Inflammatory macrophage treated with lipopolysaccharide for 1 hour (primary cell): ENCODE results near the gene PAFAH2.
"Not testable (repeated sequence)": the region's sequence is repeated elsewhere in the genome, so short reads cannot be mapped to it uniquely, and the experiment has no call there.

ENCODE experiments used
- DNase-seq, 2 donors: peaks; one replicate each; pipeline ENCODE4 v3.0.0-alpha.2; 2020 to 2022

The PAFAH2 gene

DNA sequence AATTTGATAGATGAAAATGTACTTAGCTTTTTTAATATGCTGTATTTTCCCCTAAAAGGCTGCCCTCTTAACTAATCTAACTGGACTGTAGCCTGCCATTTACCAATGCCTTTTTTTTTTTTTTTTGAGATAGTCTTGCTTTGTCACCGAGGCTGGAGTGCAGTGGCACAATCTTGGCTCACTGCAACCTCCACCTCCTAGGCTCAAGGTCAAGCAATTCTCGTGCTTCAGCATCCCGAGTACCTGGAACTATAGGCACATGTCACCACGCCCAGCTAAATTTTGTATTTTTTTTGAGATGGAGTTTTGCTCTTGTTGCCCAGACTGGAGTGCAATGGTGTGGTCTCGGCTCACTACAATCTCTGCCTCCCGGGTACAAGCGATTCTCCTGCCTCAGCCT is 18.7 kb downstream of the PAFAH2 start:
- DNase-seq: no peak

GRCh38 chr1:25978403-25978802 is 19.5 kb downstream of the PAFAH2 start:
- no peak for DNase-seq

- DNase-seq: no peak
Measured at GRCh38 chr1:25977801-25978200, 20.1 kb downstream of the PAFAH2 start.

DNA sequence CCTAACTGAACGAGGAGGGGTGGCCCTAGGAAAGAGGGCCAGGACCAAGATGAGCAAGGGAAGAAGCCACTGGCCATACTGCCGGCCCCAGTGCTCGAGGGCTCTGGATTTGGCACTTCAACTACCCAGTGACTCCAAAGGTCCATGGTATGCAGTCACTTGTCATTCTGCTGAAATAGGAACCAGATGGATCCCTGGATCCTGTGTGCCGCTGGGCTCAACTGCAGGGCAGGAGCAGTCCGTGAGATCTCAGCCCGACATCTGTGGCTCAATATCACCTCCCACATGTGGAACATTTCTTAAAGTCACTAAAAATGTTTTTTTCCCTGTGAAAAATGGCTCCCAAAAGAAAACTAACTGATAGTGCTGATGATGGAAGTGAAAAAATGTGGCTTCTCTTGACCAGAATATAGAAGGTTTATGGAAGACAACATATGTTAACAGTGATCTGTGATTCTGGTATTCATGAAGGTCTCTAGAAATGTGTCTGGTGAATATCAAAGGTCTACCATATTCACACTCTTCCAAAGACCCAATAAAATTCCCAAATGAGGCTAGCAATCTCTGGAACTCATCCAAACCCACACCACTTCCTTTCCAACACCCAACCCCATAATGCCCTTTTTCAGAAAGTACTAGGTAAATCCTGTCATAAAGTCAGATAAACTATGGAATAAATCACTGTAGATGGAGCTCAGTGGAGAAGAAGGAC is 24.1 kb downstream of the PAFAH2 start:
- no peak for DNase-seq

- DNase-seq: no peak
Measured at GRCh38 chr1:25971811-25972180, 26.1 kb downstream of the PAFAH2 start.

DNA sequence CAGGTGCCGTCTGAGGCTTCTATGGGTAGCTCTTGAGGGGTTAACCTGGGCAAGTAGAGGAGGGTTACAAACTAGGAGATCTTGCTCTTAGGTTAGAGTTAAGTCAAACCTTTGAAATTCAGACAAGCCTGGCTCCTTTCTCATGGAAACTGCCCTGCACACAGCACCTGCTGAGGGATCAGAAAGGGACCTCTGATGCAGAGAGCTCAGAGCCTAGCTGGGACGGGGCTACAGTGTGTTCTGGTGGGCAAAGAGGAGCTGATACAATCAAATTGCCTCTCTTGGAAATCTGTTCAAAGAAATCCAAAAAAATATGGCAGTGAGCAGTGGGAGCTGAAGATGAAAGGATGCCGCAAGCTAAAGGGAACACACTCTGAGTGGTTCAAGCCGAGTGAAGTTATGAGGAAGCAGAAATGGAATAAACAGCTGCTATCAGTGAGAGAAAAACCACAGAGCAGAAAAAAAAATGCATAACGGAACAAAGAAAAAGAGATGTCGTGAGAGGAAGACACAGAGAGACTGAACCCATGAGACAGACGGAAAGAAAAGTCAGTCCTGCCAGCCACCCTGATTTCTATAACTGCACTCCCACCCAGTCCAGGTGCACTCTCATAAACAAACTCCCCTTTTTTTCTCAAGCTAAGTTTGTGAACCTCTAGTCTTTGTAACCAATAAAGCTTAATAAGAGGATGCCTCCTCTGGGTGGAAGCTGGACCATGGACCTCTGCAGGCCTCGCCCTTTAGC is 26.6 kb downstream of the PAFAH2 start:
- DNase-seq: peak; percentile 9 to 25

- DNase-seq: no peak
Measured at GRCh38 chr1:25967308-25967707, 30.6 kb downstream of the PAFAH2 start.

DNA sequence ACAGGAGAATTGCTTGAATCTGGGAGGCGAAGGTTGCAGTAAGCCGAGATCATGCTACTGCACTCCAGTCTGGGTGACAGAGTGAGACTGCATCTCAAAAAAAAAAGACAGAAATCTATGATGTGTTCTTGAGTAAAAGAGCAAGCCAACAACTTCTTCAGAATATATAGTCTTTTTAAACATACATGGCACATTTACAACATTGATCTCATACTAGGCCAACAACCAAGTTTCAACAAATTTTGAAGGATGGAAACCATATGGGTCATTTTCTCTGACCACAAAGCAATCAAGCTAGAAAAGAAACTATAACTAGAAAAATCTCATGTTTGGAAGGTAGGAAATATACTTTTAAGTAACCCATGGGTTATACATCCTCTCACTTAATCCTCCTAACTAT is 38.3 kb downstream of the PAFAH2 start:
- no peak for DNase-seq

GRCh38 chr1:25958465-25958864 is 39.4 kb downstream of the PAFAH2 start:
- no peak for DNase-seq

GRCh38 chr1:25955553-25955952 is 42.3 kb downstream of the PAFAH2 start:
- no peak for DNase-seq

DNA sequence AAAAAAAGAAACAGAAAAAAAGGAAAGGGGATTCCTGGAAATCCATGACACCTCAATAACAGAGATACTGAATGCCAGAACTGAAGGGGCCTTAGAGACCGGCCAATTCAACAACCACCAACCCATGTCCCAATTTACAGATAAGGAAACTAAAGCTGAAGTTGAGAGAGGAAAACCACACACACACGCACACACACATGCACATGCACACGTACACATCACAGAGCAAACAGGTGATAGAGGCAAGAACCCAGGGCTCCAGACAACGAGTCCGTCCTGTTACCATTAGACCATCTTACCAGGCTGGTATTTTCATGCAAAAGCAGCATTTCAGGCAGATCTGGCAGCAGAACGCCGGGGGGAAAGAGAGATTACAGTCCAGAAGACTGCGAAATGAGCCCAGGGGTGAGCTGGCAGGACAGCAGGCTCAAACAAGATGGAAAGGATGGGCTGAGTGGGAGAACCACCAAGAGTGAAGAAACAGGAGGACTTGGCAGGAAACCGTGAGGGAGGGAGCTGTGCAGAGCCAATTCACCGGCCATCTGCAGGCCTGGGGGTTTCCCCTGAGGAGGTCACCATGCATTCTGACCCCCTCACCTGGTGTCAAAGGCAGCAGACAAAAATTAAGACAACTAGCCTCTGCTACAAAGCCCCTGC is 43.5 kb downstream of the PAFAH2 start:
- no peak for DNase-seq

GRCh38 chr1:25952841-25953401 is 44.9 kb downstream of the PAFAH2 start:
- DNase-seq: no peak

DNA sequence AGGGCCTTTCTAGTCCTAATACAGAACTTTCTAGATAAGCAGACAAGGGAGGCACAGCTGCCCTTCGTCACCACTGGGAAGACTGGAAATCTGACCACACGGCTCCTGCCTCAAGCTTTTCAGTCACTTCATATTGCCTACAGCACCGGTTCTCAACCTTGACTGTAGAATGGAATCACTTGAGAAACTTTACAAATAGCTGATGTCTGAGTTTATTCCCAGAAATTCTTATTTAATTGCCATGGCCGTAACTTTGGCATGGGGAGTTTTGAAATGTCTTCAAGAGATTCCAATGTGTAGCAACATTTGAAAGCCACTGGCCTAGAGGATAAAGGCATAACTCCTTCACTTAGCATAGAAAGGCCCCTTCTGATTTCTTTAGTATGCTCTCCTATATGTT is 49.2 kb downstream of the PAFAH2 start:
- no peak for DNase-seq

DNA sequence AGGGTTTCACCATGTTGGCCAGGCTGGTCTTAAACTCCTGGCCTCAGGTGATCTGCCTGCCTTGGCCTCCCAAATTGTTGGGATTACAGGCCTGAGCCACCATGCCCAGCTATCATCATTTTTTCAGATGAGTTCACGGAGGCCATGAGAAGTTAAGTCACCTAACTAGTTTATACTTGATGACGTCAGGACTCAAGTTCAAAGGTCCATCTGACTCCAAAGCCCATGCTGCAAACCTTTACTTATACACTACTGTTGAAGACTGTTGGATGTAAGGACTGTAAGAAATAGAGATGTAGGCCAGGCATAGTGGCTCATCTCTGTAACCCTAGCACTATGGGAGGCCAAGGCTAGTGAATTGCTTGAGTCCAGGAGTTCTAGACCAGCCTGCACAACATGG is 50.8 kb downstream of the PAFAH2 start:
- no peak for DNase-seq

- no peak for DNase-seq
Measured at GRCh38 chr1:25945761-25946160, 52.1 kb downstream of the PAFAH2 start.

DNA sequence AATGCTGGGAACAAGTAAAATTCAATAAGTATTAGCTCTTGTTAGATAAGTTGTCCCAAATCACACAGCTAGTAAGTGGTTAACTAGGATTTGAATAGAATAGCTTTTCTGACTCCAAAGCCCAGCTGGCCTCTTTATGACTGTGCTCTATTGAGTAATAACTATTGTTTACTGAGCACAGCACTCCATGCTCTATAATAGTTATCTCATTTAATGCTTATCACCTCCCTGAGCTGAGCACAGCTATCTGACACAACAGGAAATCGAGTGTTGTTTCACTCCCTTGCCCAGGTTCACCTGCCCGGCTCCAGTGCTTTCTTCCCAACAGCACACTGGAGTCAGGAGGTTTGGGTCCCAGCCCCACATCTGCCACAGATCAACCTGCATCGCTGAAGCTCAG is 52.9 kb downstream of the PAFAH2 start:
- no peak for DNase-seq

GRCh38 chr1:25943511-25943910 is 54.4 kb downstream of the PAFAH2 start:
- not testable (repeated sequence) for DNase-seq

- no peak for DNase-seq
Measured at GRCh38 chr1:25936947-25937346, 60.9 kb downstream of the PAFAH2 start.

DNA sequence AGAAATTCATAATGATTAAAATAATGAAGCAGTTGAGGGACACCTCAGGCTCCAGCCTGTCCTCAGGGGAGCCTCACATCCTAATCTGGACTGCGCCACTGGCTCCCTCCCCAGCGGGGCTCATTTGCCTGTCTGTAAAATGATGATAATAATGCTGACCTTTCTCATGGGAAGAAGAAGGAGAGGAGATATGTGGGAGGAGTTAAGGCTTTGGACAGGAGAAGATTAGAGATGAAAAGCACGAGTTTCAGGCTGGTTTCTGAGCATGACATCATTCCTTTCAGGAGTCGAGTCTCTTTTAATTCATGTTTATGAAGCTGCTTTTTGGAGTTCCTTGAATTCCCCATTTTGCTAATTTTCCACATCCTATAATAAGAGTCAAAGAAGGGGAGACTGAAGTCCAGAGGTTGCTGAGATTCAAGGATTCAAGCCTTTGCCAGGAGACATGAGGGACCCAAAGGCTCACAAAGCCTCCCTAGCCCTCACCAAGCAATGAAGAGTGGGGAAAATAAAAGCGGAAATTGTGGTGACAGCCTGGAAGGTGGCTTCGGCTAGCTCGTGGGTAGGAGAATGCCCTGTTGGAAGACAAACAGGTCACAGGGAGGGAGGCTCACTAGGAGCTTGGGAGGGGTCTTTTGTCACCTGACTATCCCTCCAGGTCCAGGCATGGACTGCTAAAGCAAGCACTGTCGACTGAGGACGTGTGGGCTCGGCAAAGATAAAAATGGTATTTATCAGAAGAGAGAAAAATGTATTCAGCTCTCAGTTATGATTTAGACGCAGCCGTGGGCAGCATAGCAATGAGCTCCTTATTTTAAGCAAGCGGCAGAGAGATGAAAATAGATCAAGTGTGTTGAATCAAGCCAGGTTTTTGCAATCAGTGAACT is 64.1 kb downstream of the PAFAH2 start:
- DNase-seq: no peak

DNA sequence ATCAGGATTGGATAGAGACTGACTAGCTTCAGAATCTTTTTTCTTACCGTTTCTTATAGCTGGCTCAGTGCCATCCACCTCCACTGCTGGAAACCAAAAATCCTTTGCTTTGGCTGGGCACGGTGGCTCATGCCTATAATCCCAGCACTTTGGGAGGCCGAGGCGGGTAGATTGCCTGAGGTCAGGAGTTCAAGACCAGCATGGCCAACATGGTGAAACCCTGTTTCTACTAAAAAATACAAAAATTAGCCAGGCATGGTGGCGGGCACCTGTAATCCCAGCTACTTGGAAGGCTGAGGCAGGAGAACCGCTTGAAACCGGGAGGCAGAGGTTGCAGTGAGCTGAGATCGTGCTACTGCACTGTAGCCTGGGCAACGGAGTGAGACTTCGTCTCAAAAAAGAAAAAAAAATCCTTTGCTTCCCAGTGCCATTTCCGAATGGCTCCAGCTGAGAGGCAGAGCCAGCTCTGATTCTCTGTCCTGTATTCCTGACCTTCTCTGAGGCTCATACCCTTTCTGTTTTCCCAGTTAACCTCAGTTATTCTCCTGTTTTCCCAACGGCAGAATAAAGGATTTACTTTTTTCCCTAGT is 65.0 kb downstream of the PAFAH2 start:
- not testable (repeated sequence) for DNase-seq

GRCh38 chr1:25932321-25932720 is 65.5 kb downstream of the PAFAH2 start:
- DNase-seq: no peak

- DNase-seq: no peak
Measured at GRCh38 chr1:25929016-25929415, 68.8 kb downstream of the PAFAH2 start.
